Daoy (cell line): Measurements from ENCODE around the gene WDFY3. TPM values are rescaled to one million over a fixed set of nuclear protein-coding genes. Genes with fewer than 3 reads are reported as not detected.
A peak's percentile ranks its signal among the peaks of the same experiment; 100 is the strongest.
"Not testable (repeated sequence)": the region's sequence is repeated elsewhere in the genome, so short reads cannot be mapped to it uniquely, and the experiment has no call there.

ENCODE experiments used
- DNase-seq: peaks from one replicate; pipeline ENCODE4 v3.0.0-alpha.2; 2015; ENCODE audit warnings: low read depth
- total RNA-seq: library from RNA; depleted of rRNA; stranded (reverse); fragments of >200 nt; shearing (Covaris generic); gene quantifications from 2 replicates; pipeline ENCODE4 v1.2.3, GENCODE V29; 2014

The WDFY3 gene
- total RNA-seq, 1 experiment from 2014 or later, result 5.1 TPM

GRCh38 chr4:84677093-84677492 is 289.4 kb downstream of the WDFY3 start:
- no peak for DNase-seq

DNA sequence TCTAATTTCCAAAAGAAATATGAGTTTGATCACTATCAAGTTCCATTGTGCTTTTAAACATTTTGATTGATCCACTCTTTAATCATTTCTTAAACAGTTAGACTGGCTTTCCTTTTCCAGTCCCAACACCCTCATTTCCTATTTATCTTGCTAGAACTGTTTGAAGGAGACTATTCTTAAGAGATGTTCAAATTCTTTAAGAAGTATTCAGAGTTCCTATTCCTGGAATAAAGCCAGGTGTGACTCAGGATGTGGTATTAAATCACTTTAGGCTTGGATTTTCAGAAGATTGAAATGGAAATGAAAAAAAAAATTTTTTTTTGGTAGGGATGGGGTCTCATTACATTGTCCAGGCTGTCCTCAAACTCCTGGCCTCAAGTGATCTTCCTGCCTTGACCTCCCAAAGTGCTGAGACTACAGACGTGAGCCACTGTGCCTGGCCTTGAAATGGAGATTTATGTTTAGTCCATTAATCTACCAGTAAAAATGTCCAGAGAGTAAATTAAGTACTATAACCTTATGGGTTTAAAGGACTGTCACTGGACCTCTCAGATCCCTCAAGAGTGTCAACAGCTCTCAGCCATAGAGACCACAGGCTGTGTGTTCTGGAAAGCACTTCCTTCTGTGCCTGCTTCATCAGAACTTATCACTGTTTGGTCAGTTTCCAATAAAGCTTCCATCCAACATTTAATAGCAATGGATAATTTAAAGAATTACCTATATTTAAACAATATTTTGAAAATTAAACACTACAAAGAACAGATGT is 292.8 kb downstream of the WDFY3 start:
- peak; percentile 46 for DNase-seq

DNA sequence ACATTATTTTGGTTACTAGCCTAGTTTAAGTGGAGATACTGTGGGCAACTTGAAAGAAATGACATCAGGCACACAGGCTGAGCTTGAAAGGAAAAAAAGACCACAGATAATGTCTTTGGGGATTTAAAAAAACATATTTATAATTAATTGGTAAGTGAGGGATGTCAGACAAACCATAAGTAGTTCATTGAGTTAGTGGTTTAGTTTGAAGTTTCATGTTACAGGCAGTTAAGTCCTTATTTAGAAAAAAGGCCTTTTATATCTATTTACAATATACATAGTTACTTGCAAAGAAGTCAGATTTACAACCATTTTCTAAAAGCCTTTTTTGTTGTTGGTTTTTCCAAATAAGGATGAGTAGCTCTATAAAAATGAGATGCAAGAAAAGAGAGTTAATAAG is 294.3 kb downstream of the WDFY3 start:
- no peak for DNase-seq

- DNase-seq, result no peak
Measured at GRCh38 chr4:84669201-84669600, 297.3 kb downstream of the WDFY3 start.

DNA sequence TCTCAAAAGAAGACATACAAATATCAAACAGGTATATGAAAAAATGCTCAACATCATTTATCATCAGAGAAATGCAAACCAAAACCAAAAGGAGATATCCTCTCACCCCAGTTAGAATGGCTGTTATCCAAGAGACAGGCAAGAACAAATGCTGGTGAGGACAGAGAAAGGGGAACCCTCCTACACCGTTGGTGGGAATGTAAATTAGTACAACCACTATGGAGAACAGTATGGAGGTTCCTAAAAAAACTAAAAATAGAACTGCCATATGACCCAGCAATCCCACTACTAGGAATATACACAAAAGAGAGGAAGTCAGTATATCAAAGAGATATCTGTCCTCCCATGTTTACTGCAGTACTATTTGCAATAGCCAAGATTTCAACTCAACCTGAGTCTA is 300.1 kb downstream of the WDFY3 start:
- no peak for DNase-seq

GRCh38 chr4:84664767-84665166 is 301.7 kb downstream of the WDFY3 start:
- not testable (repeated sequence) for DNase-seq

GRCh38 chr4:84661191-84661939 is 305.1 kb downstream of the WDFY3 start:
- DNase-seq, result no peak

DNA sequence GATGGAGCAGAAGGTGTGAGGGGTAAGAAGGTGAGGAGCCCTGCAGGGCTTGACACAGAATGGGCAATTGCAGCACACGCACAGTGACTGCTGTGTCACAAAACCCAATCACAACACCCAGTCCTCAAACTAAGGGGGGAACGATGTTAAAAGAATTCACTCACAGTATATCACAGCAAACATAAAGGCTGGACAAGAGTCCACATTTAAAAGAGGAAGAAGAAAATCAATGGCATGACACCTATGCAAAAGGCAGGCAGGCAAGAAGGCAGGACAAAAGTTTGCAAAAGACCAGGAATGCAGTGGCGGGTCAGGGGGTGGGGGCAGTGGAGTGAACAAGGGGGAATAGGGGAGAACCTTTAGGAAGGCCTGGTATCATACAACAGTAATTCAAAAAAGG is 305.9 kb downstream of the WDFY3 start:
- no peak for DNase-seq

DNA sequence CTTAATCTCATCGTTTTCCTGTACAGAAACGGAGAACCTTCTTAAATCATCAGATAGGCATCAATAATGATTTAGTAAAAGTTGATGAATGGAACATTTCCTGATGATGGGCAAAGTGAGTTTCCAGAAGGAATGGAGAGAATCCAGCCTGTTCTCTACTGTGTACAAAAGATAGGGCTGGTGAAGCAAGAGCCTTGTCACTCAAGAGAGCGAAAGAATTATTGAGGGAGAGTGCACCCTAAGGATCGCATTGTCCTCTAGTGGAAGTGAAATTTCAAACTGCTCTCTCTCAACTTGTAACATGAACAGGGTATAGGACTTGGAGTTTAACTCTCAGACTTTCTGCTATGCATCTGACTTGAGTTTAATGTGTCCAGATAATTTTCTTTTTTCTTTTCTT is 314.0 kb downstream of the WDFY3 start:
- no peak for DNase-seq

GRCh38 chr4:84651499-84651898 is 315.0 kb downstream of the WDFY3 start:
- DNase-seq, result no peak

DNA sequence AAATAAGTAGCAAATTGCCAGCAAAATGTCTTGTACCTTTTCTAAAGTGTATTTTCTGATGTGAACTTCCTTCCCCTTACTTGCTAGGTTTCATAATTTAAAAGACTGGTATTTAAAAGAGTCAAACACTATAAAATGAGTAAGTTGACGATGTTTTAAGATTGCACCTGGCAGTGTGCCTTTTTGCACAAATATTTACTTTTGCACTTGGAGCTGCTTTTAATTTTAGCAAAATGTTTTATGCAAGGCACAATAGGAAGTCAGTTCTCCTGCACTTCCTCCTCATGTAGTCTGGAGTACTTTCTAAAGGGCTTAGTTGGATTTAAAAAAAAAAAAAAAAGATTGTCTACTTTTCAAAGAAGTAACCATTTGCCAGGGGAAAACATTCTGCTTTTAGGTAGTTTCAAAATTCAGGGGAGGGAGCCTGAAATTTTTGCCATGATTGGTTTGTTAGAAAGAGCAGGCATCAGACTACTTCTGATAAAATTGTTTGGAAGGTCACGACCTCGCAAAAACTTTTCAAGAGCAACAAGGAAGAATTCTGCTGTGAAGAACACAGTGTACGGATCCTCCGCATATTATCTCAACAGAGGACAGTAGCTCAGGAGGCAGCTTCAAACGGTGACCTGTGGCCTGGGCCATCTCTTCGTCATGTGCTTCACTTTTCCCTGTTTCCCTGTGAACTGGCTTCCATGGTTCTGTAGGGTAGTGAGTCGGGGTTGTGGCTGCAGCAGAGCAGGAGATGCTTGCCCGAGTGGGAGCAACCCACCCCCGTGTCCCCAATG is 317.4 kb downstream of the WDFY3 start:
- DNase-seq, result no peak

DNA sequence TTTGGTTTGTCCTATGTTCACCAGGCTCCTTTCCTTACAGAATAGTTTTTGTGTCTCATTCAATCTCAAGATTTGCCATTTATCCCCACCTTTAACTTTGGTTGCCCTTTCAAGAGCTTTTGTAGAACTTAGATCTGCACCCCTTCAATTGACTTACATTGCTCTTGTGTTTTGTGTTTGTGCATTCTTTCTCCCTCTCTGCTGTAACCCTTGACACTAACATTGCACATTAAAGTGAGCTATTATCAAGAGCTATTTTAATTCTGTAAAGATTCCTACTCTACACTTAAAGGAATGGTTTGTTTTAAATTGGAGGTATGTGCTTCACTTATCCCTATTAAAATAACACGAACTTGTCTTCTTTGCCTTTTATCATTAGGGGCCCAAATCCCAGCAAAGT is 318.3 kb downstream of the WDFY3 start:
- no peak for DNase-seq

GRCh38 chr4:84647312-84647884 is 319.1 kb downstream of the WDFY3 start:
- no peak for DNase-seq

- no peak for DNase-seq
Measured at GRCh38 chr4:84644087-84644486, 322.4 kb downstream of the WDFY3 start.

DNA sequence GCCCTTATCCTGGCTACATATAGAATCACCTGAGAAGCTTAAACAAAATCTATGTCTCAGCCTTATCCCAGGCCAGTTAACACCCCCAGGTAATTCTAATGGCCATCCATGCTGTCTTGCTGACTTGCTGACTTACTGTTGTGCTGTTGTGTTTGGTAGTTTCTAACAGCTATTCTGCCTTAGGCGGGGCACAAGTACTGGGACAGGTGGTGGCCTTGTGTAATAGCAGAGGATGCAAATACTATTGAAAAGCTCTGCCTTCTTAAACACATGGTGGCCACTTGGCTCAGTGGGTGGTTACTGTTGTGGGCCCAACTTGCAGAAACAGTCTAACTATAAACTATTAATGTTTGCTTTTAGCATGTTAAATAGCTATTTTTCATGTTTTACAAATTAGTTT is 327.3 kb downstream of the WDFY3 start:
- no peak for DNase-seq

DNA sequence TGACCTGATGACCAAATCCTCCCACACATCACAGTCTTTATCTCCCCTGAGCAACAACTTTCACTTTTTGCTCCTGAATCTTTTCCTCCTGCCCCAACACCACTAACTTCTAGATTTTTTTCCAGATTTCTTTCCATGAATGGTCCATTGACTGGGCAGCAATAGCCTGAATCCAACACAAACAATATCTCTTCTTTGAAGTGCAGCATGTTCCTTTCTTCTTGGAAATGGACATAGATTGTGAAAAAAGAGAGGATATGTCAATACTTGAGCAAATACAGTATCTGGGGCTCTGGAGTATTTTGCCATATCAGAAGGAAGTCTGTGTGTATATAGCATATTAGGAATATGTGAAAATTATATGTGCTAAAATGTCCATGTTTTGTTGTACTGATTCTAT is 328.4 kb downstream of the WDFY3 start:
- DNase-seq, result no peak

- no peak for DNase-seq
Measured at GRCh38 chr4:84634961-84635360, 331.5 kb downstream of the WDFY3 start.

DNA sequence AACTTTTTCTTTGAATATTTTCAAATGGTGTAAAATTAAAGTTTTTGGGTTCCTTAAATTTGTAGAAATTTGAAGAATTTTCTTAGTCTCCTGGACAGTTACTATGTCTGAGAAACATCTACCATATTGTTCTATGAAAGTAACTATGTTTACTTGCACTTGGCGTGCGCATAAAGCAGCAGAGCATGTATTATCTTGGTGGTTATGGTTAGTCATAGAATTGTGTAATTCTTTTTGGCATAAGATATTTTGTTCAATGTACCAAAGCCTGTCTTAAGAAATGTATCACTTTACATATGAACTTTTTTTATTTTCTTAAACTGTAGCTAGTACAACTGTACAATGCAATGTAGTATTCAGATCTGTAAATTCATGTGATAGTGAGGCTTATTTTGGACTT is 334.4 kb downstream of the WDFY3 start:
- DNase-seq, result peak; percentile 4

DNA sequence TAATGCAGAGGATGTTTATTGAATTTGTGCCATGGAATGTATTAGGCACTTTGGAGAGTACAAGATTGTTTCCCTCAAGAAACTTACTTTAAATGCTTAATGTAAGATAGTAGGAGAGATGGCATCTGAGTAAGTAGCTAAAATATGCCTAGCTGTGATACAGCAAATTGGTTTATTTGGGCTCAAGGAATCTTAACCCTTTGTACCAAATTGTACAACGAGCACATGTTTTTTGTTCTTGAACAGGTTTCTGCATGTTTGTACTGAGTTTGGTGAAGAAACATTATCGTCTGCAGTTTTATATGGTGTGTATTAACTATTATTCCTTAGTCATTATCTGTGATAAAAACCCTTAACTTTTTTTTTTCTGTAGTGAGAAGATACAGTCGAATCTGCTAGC is 334.9 kb downstream of the WDFY3 start:
- no peak for DNase-seq

DNA sequence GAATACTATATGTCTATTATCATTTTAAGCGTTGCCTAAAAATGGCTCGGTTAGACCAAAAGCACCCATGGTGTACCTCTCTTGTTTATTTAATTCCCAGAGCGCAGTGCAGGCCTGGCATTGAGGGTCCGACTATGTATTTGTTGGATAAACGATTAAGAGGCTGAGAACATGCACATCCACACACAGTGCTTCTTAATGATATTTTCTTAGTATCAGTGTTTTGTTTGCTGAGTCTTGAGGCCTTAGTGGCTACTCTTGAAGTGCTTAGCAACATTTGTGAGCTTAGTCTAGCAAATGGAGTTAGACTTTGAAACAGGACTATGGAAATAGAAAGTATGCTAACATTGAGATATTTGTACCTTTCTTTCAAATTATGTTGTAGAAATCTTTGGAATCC is 339.8 kb downstream of the WDFY3 start:
- DNase-seq, result no peak

GRCh38 chr4:84623661-84624060 is 342.8 kb downstream of the WDFY3 start:
- peak; percentile 0 for DNase-seq

DNA sequence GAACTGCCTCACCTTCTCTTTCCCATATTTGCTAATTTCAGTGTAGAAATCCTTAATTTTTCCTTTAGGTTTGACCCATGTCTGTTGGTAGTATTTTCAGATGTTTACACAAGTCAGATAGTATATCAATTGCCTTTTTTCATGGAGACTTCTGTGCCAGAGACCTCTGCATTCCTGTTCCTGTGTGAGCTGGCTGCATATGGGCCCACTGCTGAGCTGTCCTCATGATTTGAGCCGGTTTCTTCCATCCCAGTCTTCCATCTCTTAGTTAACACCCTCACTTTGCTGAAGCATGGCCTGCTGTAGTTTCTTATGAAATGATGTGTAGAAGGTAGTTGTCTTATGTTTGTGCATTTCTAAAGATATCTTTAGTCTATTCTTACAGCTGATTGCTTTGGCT is 343.5 kb downstream of the WDFY3 start:
- DNase-seq, result no peak
